Fibroblast of lung (primary cell): ENCODE results near the gene TRIM24. TPM values are rescaled to one million over a fixed set of nuclear protein-coding genes. Genes with fewer than 3 reads are reported as not detected.
"Not testable (repeated sequence)": the region's sequence is repeated elsewhere in the genome, so short reads cannot be mapped to it uniquely, and the experiment has no call there.

Experiments used
- DNase-seq, 2 donors: peaks; one replicate each; pipeline versions ENCODE4 v3.0.0 to v3.0.0-alpha.2; 2010; ENCODE audit warnings: low read depth in 2 of 2
- H2AFZ ChIP-seq: 2 replicates; pipeline ENCODE4 v1.5.1; 2012; ENCODE audit warnings: low read length, control low read depth, inconsistent platforms
- H3K27ac ChIP-seq: 2 replicates; pipeline ENCODE4 v1.5.1; 2011; ENCODE audit warnings: low read length, control low read depth; ENCODE audit not compliant: insufficient read depth
- H3K27me3 ChIP-seq: 2 replicates; pipeline ENCODE4 v1.5.1; 2011; ENCODE audit warnings: mild to moderate bottlenecking, low read length; ENCODE audit not compliant: control insufficient read depth, insufficient read depth
- H3K36me3 ChIP-seq: 2 replicates; pipeline ENCODE4 v1.5.1; 2011; ENCODE audit warnings: low read length; ENCODE audit not compliant: control insufficient read depth, insufficient read depth
- H3K4me1 ChIP-seq: 2 replicates; pipeline ENCODE4 v1.5.1; 2011; ENCODE audit warnings: low read length; ENCODE audit not compliant: control insufficient read depth, insufficient read depth; ENCODE audit errors: extremely low read depth
- H3K4me2 ChIP-seq: 2 replicates; pipeline ENCODE4 v1.5.1; 2011; ENCODE audit warnings: low read length, control low read depth; ENCODE audit not compliant: insufficient read depth; ENCODE audit errors: extremely low read depth
- H3K4me3 ChIP-seq, 4 experiments: fragments of 200-600 bp in 1 of 4; sonication (generic) in 1 of 4; replicated peaks in 1 of 4; 2 replicates each; pipeline ENCODE4 v1.5.1; 2011 to 2016; ENCODE audit warnings: low read length in 4 of 4, low read depth in 3 of 4, mild to moderate bottlenecking in 3 of 4, control low read depth in 2 of 4, inconsistent platforms in 1 of 4, mixed read lengths in 1 of 4; ENCODE audit not compliant: insufficient read depth in 1 of 4; ENCODE audit errors: control extremely low read depth in 1 of 4
- H3K79me2 ChIP-seq: 2 replicates; pipeline ENCODE4 v1.5.1; 2012; ENCODE audit warnings: mild to moderate bottlenecking, low read length, inconsistent platforms; ENCODE audit not compliant: control insufficient read depth, insufficient read depth
- H3K9ac ChIP-seq: 2 replicates; pipeline ENCODE4 v1.5.1; 2011; ENCODE audit warnings: mild to moderate bottlenecking, low read length, control low read depth; ENCODE audit not compliant: insufficient read depth
- H3K9me3 ChIP-seq: 2 replicates; pipeline ENCODE4 v1.5.1; 2012; ENCODE audit warnings: low read depth, low read length; ENCODE audit not compliant: control insufficient read depth, insufficient read depth
- H4K20me1 ChIP-seq: 2 replicates; pipeline ENCODE4 v1.5.1; 2011; ENCODE audit warnings: low read length; ENCODE audit not compliant: control insufficient read depth, insufficient read depth; ENCODE audit errors: extremely low read depth
- CTCF ChIP-seq, 2 donors: IDR thresholded peaks in 1 of 2; conservative IDR thresholded peaks in 1 of 2; 1 replicate in 1 of 2; 2 replicates in 1 of 2; pipeline ENCODE4 v1.5.1; 2011 to 2012; ENCODE audit warnings: low read length in 2 of 2, control low read depth in 1 of 2, inconsistent platforms in 1 of 2, low read depth in 1 of 2, mild to moderate bottlenecking in 1 of 2
- EZH2 ChIP-seq: IDR thresholded peaks from 2 replicates; pipeline ENCODE4 v1.5.1; 2012; ENCODE audit warnings: low read length, control low read depth, mild to moderate bottlenecking; ENCODE audit errors: missing control alignments
- polyA plus RNA-seq, 2 donors: library from polyadenylated mRNA; depleted of rRNA in 1 of 2; stranded (reverse) in 1 of 2; unstranded in 1 of 2; fragments of >200 nt; gene quantifications; 2 replicates each; pipeline ENCODE4 v1.2.1, GENCODE V29; 2011 to 2012; ENCODE audit warnings: missing spikeins in 1 of 2
- total RNA-seq: library from RNA; depleted of rRNA; stranded (reverse); fragments of >200 nt; gene quantifications from 2 replicates; pipeline ENCODE4 v1.2.1, GENCODE V29; 2014

The TRIM24 gene
- total and polyA plus RNA-seq, 2 donors (not counting 1 experiment from before 2014, with no cell fraction given) = 5.9 to 7.9 TPM

- peaks cover 4% of the 10 kb centered on the region for H3K79me2 ChIP-seq
- no peak for DNase-seq
- no peak overlapping the region for H3K9ac ChIP-seq
- H3K27ac ChIP-seq = no peak overlapping the region
- no peaks in the 10 kb centered on the region for H3K9me3 ChIP-seq
- no peaks in the 10 kb centered on the region for H3K4me1 ChIP-seq
- no peak overlapping the region for H2AFZ ChIP-seq
- no peaks in the 10 kb centered on the region for H3K36me3 ChIP-seq
- H3K4me3 ChIP-seq = no peak overlapping the region
- TF ChIP-seq CTCF (conservative IDR thresholded peaks at IDR 0.05 in 1 of 2, IDR thresholded peaks at IDR 0.05 in 1 of 2; ENCODE audit: low read depth in 1 of 2, low read length in 2 of 2) (no peak), EZH2 (no peak)
- H4K20me1 ChIP-seq = no peaks in the 10 kb centered on the region
- H3K4me2 ChIP-seq = no peak overlapping the region
- H3K27me3 ChIP-seq = no peaks in the 10 kb centered on the region
Observed at GRCh38 chr7:138493535-138493934, 33.5 kb downstream of the TRIM24 start.

GRCh38 chr7:138495485-138495884 is 35.4 kb downstream of the TRIM24 start:
- TF ChIP-seq CTCF (conservative IDR thresholded peaks at IDR 0.05 in 1 of 2, IDR thresholded peaks at IDR 0.05 in 1 of 2; ENCODE audit: low read depth in 1 of 2, low read length in 2 of 2) = no peak
- no peak for TF ChIP-seq EZH2
- no peak for DNase-seq
- no peaks in the 10 kb centered on the region for H3K4me1 ChIP-seq
- no peaks in the 10 kb centered on the region for H3K36me3 ChIP-seq
- no peak overlapping the region for H3K9ac ChIP-seq
- peaks cover 8% of the 10 kb centered on the region for H3K79me2 ChIP-seq
- no peaks in the 10 kb centered on the region for H4K20me1 ChIP-seq
- no peaks in the 10 kb centered on the region for H3K9me3 ChIP-seq
- no peaks in the 10 kb centered on the region for H3K27me3 ChIP-seq
- H3K4me3 ChIP-seq = no peak overlapping the region
- no peak overlapping the region for H2AFZ ChIP-seq
- H3K4me2 ChIP-seq = no peak overlapping the region
- H3K27ac ChIP-seq = no peak overlapping the region

GRCh38 chr7:138499340-138499739 is 39.3 kb downstream of the TRIM24 start:
- H3K36me3 ChIP-seq = no peaks in the 10 kb centered on the region
- no peaks in the 10 kb centered on the region for H3K4me1 ChIP-seq
- H2AFZ ChIP-seq = no peak overlapping the region
- H3K79me2 ChIP-seq = peaks cover 8% of the 10 kb centered on the region
- no peak overlapping the region for H3K4me3 ChIP-seq
- no peak overlapping the region for H3K27ac ChIP-seq
- DNase-seq = no peak
- H3K9me3 ChIP-seq = no peaks in the 10 kb centered on the region
- H3K27me3 ChIP-seq = no peaks in the 10 kb centered on the region
- H3K4me2 ChIP-seq = no peak overlapping the region
- no peak overlapping the region for H3K9ac ChIP-seq
- H4K20me1 ChIP-seq = no peaks in the 10 kb centered on the region
- TF ChIP-seq EZH2 (no peak), CTCF (conservative IDR thresholded peaks at IDR 0.05 in 1 of 2, IDR thresholded peaks at IDR 0.05 in 1 of 2; ENCODE audit: low read depth in 1 of 2, low read length in 2 of 2) (no peak)

GRCh38 chr7:138500303-138500702 is 40.2 kb downstream of the TRIM24 start:
- DNase-seq, H3K79me2 ChIP-seq, H3K4me3 ChIP-seq, H3K36me3 ChIP-seq, H3K4me2 ChIP-seq, H3K9me3 ChIP-seq, H3K27ac ChIP-seq, H2AFZ ChIP-seq, H4K20me1 ChIP-seq, H3K9ac ChIP-seq, H3K4me1 ChIP-seq, H3K27me3 ChIP-seq: not testable (repeated sequence)
